ENCODE data around the gene MT4. TPM values are rescaled to one million over a fixed set of nuclear protein-coding genes. Genes with fewer than 3 reads are reported as not detected.
A peak's percentile ranks its signal among the peaks of the same experiment; 100 is the strongest.

MT4 gene
- not detected for total RNA-seq

- Histone ChIP-seq H3K27me3 (peaks cover 0 to 20% (median 0%) of the 10 kb centered on the region in 4 donors), H3K36me3 (no peaks in the 10 kb centered on the region), H3K4me1 (no peaks in the 10 kb centered on the region), H3K9me3 (no peaks in the 10 kb centered on the region), H3K27ac (replicated peaks in 1 of 4) (no peak within 1 kb of the TSS), H3K4me3 (no peak within 1 kb of the TSS)
- DNase-seq (ENCODE audit: extremely low spot score), result no peak
- TF ChIP-seq, protein P1, sequence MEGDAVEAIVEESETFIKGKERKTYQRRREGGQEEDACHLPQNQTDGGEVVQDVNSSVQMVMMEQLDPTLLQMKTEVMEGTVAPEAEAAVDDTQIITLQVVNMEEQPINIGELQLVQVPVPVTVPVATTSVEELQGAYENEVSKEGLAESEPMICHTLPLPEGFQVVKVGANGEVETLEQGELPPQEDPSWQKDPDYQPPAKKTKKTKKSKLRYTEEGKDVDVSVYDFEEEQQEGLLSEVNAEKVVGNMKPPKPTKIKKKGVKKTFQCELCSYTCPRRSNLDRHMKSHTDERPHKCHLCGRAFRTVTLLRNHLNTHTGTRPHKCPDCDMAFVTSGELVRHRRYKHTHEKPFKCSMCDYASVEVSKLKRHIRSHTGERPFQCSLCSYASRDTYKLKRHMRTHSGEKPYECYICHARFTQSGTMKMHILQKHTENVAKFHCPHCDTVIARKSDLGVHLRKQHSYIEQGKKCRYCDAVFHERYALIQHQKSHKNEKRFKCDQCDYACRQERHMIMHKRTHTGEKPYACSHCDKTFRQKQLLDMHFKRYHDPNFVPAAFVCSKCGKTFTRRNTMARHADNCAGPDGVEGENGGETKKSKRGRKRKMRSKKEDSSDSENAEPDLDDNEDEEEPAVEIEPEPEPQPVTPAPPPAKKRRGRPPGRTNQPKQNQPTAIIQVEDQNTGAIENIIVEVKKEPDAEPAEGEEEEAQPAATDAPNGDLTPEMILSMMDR (IDR thresholded peaks at IDR 0.05), result no peak
- TF ChIP-seq POLR2AphosphoS5 (IDR thresholded peaks at IDR 0.05), result no peak
- no peak for TF ChIP-seq POLR2A (IDR thresholded peaks at IDR 0.05; ENCODE audit: low read depth)
- TF ChIP-seq EP300 (IDR thresholded peaks at IDR 0.05), result no peak
- 80% methylated on average over 12 of the region's 12 CpGs for WGBS
- intact Hi-C loops (cut with DNase I), result no loop called here
These were observed at the start of gene MT4 for GRCh38 chr16:56564793-56565477. TSS of gene MT4 (plus strand) at chr16:56565073. CDS start at chr16:56565129, 56 bp downstream.

DNA sequence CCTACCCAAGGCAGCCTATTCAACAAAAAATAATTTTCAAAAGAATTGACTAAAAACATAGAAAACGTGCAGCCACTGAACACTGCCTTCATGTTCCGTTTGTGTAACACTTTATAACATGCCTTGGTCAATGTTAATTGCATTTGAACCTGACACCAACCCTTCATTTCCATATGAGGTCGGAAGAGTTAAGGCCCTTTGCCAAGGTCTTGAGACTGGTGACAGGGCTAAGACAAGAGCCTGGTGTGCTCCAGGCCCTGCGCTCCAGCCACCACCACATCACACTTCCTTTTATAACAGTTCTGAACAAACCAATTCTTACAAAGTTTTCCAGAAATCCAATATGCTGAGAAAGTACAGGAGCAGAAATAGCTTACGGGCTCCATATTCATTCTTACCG is 49.2 kb upstream of the MT4 start:
- intact Hi-C loops (cut with DNase I), result loop anchor here (5.0 kb wide), 2 partner anchors 87 to 187 kb away; no protein-coding TSS in a partner anchor
- Histone ChIP-seq H3K27ac (replicated peaks in 1 of 4) (peak overlapping the region in 1 of 4 donors; percentile 30), H3K4me1 (peaks cover 32 to 57% (median 45%) of the 10 kb centered on the region in 4 donors), H3K27me3 (no peaks in the 10 kb centered on the region), H3K36me3 (peaks cover 0 to 19% (median 10%) of the 10 kb centered on the region in 4 donors), H3K4me3 (no peak overlapping the region), H3K9me3 (no peaks in the 10 kb centered on the region)
- DNase-seq (ENCODE audit: extremely low spot score), result no peak
- TF ChIP-seq POLR2A (IDR thresholded peaks at IDR 0.05; ENCODE audit: low read depth) (no peak), POLR2AphosphoS5 (IDR thresholded peaks at IDR 0.05) (no peak), EP300 (IDR thresholded peaks at IDR 0.05) (no peak)
- TF ChIP-seq, protein P1 (IDR thresholded peaks at IDR 0.05), result no peak
- WGBS, result 76% methylated on average over 6 of the region's 6 CpGs

GRCh38 chr16:56517206-56517605 is 47.7 kb upstream of the MT4 start:
- TF ChIP-seq POLR2A (IDR thresholded peaks at IDR 0.05; ENCODE audit: low read depth) (no peak), POLR2AphosphoS5 (IDR thresholded peaks at IDR 0.05) (no peak), EP300 (IDR thresholded peaks at IDR 0.05) (no peak)
- TF ChIP-seq, protein P1 (IDR thresholded peaks at IDR 0.05), result no peak
- 88% methylated on average over 2 of the region's 2 CpGs for WGBS
- intact Hi-C loops (cut with DNase I), result loop anchor here (5.0 kb wide), 2 partner anchors 85 to 185 kb away; no protein-coding TSS in a partner anchor
- Histone ChIP-seq H3K4me3 (no peak overlapping the region), H3K27ac (replicated peaks in 1 of 4) (no peak overlapping the region), H3K4me1 (peaks cover 32 to 58% (median 46%) of the 10 kb centered on the region in 4 donors), H3K9me3 (no peaks in the 10 kb centered on the region), H3K36me3 (peaks cover 0 to 11% (median 4%) of the 10 kb centered on the region in 4 donors), H3K27me3 (no peaks in the 10 kb centered on the region)
- no peak for DNase-seq (ENCODE audit: extremely low spot score)

GRCh38 chr16:56518425-56518824 is 46.4 kb upstream of the MT4 start:
- H3K27ac ChIP-seq (replicated peaks in 1 of 4), result no peak overlapping the region
- no peaks in the 10 kb centered on the region for H3K27me3 ChIP-seq
- intact Hi-C loops (cut with DNase I), result loop anchor here (5.0 kb wide), 2 partner anchors 84 to 184 kb away; no protein-coding TSS in a partner anchor
- 92% methylated on average over 7 of the region's 7 CpGs for WGBS
- H3K36me3 ChIP-seq, result no peaks in the 10 kb centered on the region
- TF ChIP-seq POLR2A (IDR thresholded peaks at IDR 0.05; ENCODE audit: low read depth), result no peak
- TF ChIP-seq, protein P1 (IDR thresholded peaks at IDR 0.05), result no peak
- no peak for TF ChIP-seq EP300 (IDR thresholded peaks at IDR 0.05)
- TF ChIP-seq POLR2AphosphoS5 (IDR thresholded peaks at IDR 0.05), result no peak
- no peaks in the 10 kb centered on the region for H3K9me3 ChIP-seq
- H3K4me1 ChIP-seq, result peaks cover 32 to 58% (median 46%) of the 10 kb centered on the region in 4 donors
- DNase-seq (ENCODE audit: extremely low spot score), result no peak
- H3K4me3 ChIP-seq, result peak overlapping the region in 2 of 4 donors; percentile 78 to 98

Data from esophagus muscularis mucosa (tissue), 4 donors.